Measurements from ENCODE around the gene CDYL.
A peak's percentile ranks its signal among the peaks of the same experiment; 100 is the strongest.
"Not testable (repeated sequence)": the region's sequence is repeated elsewhere in the genome, so short reads cannot be mapped to it uniquely, and the experiment has no call there.

Gene CDYL

GRCh38 chr6:4803343-4803744 is 27.1 kb downstream of the CDYL start:
- no peak for DNase-seq (ENCODE audit: low spot score)

- DNase-seq (ENCODE audit: low spot score): peak; percentile 39
Measured at GRCh38 chr6:4804095-4804494, 27.9 kb downstream of the CDYL start.

GRCh38 chr6:4805553-4806336 is 29.5 kb downstream of the CDYL start:
- peak; percentile 63 for DNase-seq (ENCODE audit: low spot score)

GRCh38 chr6:4806337-4806725 is 30.1 kb downstream of the CDYL start:
- DNase-seq (ENCODE audit: low spot score): no peak

- no peak for DNase-seq (ENCODE audit: low spot score)
Measured at GRCh38 chr6:4806791-4807190, 30.6 kb downstream of the CDYL start.

GRCh38 chr6:4808396-4808795 is 32.2 kb downstream of the CDYL start:
- no peak for DNase-seq (ENCODE audit: low spot score)

- DNase-seq (ENCODE audit: low spot score): peak; percentile 73
Measured at GRCh38 chr6:4809999-4810918, 34.1 kb downstream of the CDYL start.

- DNase-seq (ENCODE audit: low spot score): peak; percentile 46
Measured at GRCh38 chr6:4812068-4812467, 35.9 kb downstream of the CDYL start.

GRCh38 chr6:4813055-4813454 is 36.9 kb downstream of the CDYL start:
- no peak for DNase-seq (ENCODE audit: low spot score)

GRCh38 chr6:4814212-4814611 is 38.0 kb downstream of the CDYL start:
- peak; percentile 9 for DNase-seq (ENCODE audit: low spot score)

- no peak for DNase-seq (ENCODE audit: low spot score)
Measured at GRCh38 chr6:4814987-4815386, 38.8 kb downstream of the CDYL start.

- no peak for DNase-seq (ENCODE audit: low spot score)
Measured at GRCh38 chr6:4815584-4815983, 39.4 kb downstream of the CDYL start.

GRCh38 chr6:4816904-4817303 is 40.7 kb downstream of the CDYL start:
- no peak for DNase-seq (ENCODE audit: low spot score)

GRCh38 chr6:4817551-4817950 is 41.3 kb downstream of the CDYL start:
- no peak for DNase-seq (ENCODE audit: low spot score)

- DNase-seq (ENCODE audit: low spot score): no peak
Measured at GRCh38 chr6:4818272-4818938, 42.2 kb downstream of the CDYL start.

GRCh38 chr6:4819706-4820283 is 43.6 kb downstream of the CDYL start:
- DNase-seq (ENCODE audit: low spot score): peak; percentile 12

- DNase-seq (ENCODE audit: low spot score): no peak
Measured at GRCh38 chr6:4820704-4821276, 44.6 kb downstream of the CDYL start.

- DNase-seq (ENCODE audit: low spot score): no peak
Measured at GRCh38 chr6:4822476-4822875, 46.3 kb downstream of the CDYL start.

- DNase-seq (ENCODE audit: low spot score): no peak
Measured at GRCh38 chr6:4828187-4828698, 52.0 kb downstream of the CDYL start.

- no peak for DNase-seq (ENCODE audit: low spot score)
Measured at GRCh38 chr6:4829089-4829488, 52.9 kb downstream of the CDYL start.

GRCh38 chr6:4835540-4835939 is 59.3 kb downstream of the CDYL start:
- DNase-seq (ENCODE audit: low spot score): not testable (repeated sequence)

- no peak for DNase-seq (ENCODE audit: low spot score)
Measured at GRCh38 chr6:4840169-4840568, 64.0 kb downstream of the CDYL start.

All from kidney tubule cell (primary cell).